GM21717 (cell line): ENCODE results near the gene COX6B2.

ENCODE experiments used
- ATAC-seq: cut with Tn5 transposase; IDR thresholded peaks from one replicate; pipeline ENCODE4 v1.9.1; 2021; ENCODE audit warnings: mild to moderate bottlenecking, moderate library complexity; ENCODE audit not compliant: unreplicated experiment

Gene COX6B2

DNA sequence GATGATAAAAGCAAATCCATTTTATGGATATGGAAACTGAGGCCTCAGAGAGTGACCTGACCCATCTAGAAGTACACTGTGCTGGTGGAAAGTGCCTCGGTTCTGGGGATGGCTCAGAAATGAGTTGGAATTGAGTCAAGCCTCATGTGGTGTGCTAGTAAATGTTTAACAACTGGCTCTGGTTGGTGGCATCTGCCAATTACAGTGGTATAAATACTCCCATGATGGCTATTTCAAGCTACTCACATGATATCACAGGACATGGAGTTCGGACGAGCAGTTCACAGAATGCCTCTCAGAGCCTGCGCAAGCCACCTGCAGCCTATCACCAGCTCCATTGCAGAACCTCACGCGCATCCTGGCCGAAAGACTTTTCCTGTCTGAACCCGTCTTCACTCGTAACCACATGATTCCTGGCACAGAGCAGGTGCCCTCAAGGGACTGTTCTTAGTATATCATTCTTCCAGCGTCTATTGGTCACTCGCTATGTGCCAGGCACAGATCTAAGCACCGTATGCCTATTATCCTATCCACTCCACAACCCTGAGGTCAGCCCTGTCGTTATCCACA, 38.5 kb downstream of the COX6B2 start:
- ATAC-seq = no peak

DNA sequence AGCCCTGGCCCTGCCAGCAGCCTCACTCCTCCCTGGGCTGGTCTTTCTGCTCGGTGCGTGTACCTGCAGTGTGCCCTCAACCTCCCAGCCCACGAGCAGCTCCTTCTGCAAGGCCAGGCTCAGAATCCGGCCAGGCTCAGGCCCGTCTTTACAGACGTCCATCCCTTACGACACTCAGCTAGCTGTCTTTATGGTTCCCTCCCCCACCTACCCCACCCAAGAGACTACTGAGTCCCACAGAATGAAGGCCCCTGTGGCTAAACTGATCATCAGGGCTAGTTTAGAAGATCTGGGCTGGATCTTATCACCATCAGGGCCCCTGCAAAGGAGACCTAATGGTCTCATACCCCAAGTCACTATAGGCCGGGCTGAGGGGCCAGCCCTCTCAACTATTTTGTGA, 40.1 kb downstream of the COX6B2 start:
- ATAC-seq = no peak

DNA sequence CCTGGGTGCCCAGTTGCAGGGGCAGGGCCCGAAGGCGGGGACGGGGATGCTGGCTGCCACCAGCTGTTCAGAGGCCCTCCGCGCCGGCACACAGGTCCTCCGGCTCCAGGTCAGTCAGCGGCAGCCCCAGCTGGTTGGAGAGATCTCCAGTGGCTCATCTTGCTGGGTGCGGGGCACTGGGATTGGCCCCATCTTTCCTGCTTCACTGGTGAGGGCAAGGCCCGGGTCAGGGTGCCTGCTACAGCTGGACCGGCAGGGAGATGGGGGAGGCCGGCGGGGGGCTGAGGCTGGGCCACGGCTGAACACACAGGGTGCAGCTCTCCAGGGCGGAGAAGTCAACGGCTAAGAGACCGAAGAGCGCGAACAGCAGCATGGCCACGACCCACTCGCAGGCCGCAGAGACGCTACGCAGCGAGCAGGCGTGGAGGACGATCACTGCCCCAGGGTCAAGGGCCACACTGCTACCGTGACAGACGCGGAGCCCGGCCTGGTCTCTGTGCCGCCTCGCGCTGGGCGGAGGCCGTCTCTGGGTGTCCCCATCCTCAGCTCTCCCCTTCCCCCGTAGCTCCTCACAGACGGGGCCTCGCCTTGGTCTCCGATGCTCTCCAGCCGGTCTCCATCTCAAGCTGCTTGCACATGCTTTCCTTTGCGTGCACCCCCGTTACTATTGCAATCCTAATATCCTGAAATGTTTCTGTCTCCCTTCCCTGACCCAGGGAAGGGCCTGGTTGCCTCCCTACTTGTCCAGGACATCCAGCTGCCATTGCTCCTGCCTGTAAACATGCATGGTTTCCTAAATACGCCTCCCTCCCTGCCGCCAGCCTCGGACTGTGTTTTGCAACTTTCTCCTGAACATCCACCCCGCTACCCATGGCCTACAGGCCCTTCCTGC, 41.7 kb downstream of the COX6B2 start:
- ATAC-seq = no peak

DNA sequence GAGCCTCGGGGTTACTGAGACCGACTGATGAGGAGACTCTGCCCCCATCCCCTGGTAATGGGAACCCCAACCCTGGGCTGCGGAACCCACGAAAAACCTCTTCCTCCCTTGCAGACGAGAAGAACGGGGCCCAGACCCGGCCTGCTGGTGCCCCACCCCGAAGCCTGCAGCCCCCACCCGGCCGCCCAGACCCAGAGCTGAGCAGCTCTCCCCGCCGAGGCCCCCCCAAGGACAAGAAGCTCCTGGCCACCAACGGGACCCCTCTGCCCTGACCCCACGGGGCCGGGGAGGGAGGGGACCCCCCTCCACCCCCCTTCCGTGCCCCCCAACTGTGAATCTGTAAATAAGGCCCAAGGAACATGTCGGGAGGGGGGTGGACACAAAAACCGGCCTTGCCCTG, 42.7 kb downstream of the COX6B2 start:
- ATAC-seq = no peak

DNA sequence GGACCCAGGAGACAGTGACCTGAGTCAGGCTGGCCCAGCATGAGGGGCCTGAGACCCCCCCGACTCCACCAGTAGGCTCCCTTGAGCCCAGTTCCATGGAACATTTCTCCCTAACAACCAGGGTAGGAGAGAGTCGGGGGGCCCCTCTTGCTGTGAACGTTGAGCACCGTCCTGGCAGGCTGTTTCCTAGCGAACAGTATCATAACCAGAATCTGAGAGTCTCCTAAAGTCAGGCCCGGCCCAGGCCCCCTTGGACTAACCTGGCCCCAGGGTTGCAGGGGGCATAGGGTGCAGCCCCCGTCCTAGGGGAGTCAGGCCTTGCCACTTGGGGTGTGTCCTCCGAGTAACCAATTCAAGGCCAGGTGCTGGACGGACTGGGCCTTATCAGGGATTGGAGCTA, 43.1 kb downstream of the COX6B2 start:
- no peak for ATAC-seq

DNA sequence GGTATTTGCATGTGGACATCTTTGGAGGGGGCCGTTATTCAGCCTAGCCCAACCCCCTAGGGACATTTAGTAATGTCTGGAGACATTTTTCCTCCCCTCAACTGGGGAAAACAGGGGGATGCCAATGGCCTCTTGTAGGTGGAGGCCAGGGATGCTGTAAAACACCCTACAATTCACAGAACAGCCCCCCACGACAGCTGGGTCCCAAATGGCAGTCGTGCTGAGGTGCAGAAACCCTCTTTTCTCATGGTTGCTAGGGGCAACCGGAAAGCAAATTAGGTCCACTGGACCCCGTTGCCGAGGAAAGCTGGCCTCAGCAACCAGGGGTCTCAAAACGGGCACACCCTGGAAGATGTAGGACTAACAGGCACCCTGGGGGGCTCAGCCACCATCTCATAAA, 44.0 kb downstream of the COX6B2 start:
- ATAC-seq = no peak

DNA sequence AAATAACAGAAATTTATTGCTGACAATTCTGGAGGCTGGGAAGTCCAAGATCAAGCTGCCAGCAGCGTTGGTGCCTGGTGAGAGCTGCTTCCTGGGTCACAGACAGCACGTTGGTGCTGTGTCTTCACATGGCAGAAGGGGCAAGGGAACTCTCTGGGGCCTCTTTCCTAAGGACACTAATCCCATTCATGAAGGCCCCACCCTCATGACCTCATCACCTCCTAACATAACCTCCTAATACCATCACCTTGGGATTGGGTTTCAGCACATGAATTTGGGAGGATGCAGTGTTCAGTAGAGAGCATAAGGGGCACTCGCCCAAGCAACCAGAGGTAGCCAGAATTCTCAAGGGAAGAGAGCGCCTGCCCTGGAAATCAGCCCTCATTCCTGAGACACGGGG, 45.1 kb downstream of the COX6B2 start:
- ATAC-seq = no peak

DNA sequence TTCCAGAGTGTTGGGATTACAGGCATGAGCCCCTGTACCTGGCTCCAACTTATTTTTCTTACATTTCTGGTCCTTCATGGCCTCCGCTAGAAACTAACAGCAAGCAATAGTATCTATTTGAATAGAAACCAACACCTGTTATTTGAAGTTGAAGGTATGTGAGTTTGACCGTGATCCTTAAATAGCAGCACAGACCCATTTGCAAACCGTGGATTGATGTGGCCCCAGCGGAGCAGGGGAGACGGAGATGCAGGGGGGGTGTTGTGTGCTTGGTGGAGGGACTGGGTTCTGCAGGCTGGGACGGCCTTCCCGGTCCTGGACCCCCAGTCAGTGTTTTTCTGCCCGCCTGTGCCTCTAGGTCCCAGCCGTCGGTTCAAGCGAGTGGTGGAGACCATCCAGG, 46.2 kb downstream of the COX6B2 start:
- no peak for ATAC-seq

DNA sequence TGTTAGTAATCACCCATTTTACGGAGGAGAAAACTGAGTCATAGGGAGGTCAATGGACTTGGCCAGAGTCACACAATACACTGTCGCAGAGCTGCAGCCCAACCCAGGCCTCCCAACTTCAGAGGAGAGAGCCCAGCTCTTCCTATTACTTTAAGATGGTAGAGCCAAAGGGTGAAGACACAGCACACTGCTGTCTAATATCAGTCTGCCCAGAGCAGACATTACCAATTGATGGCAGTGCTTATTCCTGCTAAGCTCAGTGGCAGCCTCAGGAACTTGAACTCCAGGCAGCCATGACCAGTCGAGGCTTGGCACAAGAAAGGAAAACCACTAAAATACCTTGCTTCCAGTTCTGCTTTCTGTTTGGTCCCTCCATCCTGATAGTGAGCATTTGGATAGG, 47.8 kb downstream of the COX6B2 start:
- no peak for ATAC-seq

DNA sequence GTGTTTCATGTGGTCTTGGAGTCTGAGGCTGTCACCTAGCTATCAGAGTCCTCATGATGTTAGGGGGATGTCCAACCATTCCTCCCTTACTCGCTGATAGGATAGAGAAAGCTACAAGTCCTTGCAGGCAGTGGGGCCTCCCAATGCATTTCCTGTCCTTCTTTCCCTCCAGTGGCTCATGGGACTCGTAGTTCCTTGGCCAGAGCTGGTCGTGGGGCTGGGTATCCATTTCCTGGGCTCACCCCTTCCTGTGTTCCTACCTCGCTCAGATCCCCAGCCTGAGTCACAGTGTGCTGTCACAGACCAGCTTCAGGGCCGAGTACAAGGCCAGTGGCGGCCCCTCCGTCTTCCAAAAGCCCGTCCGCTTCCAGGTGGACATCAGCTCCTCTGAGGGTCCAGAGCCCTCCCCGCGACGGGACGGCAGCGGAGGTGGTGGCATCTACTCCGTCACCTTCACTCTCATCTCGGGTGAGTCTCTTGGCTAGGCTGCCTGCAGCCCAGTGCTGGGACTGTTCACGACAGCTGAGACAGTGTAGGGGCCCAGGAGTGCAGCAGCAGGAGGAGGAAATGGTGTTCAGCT, 48.4 kb downstream of the COX6B2 start:
- ATAC-seq = no peak

DNA sequence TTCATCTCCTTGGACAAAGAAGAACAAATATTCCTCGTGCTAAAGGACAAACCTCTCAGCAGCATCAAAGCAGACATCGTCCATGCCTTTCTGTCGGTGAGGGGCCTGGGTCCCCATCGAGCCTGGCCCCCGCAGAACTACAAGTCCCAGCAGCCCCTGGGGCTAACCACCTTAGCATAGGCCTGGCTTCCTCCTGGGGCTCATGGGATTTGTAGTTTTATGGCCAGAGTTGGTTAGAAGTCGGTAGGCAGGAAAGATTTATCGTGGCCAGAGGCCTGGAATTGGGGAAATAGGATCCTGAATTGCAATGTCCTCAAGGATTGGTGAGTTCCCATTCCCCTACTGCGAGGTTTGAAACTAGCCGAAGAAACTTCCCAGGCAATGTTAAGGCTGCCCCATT, 49.0 kb downstream of the COX6B2 start:
- no peak for ATAC-seq

DNA sequence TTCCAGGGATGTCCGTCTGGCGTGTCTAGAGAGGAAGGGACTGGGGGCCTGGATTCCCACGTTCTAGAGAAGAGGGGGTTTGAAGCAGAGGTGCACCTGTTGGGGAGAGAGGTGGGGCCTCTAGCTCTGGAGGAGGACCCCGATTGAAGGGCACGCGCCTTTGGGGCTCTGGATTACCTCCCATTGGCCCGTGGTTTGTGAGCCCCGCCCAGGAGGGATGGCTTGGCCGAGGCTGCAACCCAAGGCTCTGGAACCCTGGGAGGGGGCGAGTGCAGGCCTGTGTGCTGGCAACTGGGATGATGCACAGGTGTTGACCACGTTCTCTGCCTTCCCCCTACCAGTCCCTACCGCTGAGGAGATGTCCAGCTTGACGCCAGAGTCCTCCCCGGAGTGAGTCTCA, 49.5 kb downstream of the COX6B2 start:
- ATAC-seq = no peak

DNA sequence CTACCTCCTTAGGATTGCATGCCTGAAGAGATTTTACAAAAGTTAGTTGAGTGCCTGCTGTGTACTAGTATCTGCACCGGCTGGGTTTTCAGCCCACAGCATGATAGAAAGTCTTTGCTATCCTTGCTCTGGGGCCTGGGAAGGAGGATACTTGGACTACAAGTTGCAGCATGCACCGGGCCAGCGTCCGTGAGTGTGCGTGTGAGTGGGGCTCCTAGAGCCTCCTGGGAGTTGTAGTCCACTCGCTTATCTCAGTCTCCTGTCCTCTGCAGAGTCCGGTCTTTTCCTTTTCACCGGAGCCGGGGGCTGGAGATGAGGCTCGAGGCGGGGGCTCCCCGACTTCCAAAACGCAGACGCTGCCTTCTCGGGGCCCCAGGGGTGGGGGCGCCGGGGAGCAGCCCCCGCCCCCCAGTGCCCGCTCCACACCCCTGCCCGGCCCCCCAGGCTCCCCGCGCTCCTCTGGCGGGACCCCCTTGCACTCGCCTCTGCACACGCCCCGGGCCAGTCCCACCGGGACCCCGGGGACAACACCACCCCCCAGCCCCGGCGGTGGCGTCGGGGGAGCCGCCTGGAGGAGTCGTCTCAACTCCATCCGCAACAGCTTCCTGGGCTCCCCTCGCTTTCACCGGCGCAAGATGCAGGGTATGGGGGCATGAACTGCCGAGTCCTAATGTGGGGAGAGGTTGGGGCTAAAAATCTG, 50.1 kb downstream of the COX6B2 start:
- no peak for ATAC-seq

DNA sequence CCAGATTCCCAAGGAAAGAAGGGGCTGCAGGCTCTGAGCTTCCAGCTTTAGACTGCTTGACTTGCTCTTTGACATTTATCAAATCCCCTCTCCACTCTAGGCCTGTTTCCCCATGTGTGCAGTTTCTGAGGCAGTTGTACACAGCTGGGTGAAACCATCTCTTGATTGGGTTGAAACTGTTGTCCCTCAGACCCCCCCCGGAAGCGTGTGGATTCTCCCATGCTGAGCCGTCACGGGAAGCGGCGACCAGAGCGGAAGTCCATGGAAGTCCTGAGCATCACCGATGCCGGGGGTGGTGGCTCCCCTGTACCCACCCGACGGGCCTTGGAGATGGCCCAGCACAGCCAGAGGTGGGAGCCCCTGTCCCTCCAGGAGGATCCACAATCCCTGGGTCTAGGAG, 51.0 kb downstream of the COX6B2 start:
- no peak for ATAC-seq

DNA sequence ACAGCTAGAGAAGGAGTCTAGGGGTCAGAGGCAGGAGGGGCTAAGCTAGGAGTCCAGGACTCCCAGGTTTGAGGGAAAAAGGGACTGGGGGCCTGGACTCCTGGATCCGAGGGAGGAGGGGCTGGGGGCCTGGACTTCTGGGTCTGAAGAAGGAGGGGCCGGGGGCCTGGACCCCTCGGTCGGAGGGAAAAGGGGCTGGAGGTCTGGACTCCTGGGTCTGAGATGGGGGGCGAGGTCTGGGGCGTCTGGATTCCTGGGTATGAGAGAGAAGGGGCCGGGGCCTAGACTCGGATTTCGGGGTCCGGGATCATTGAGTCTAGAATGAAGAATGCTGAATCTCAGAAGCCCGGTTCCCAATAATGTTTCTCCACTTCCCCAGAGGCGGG, 52.2 kb downstream of the COX6B2 start:
- ATAC-seq = no peak

DNA sequence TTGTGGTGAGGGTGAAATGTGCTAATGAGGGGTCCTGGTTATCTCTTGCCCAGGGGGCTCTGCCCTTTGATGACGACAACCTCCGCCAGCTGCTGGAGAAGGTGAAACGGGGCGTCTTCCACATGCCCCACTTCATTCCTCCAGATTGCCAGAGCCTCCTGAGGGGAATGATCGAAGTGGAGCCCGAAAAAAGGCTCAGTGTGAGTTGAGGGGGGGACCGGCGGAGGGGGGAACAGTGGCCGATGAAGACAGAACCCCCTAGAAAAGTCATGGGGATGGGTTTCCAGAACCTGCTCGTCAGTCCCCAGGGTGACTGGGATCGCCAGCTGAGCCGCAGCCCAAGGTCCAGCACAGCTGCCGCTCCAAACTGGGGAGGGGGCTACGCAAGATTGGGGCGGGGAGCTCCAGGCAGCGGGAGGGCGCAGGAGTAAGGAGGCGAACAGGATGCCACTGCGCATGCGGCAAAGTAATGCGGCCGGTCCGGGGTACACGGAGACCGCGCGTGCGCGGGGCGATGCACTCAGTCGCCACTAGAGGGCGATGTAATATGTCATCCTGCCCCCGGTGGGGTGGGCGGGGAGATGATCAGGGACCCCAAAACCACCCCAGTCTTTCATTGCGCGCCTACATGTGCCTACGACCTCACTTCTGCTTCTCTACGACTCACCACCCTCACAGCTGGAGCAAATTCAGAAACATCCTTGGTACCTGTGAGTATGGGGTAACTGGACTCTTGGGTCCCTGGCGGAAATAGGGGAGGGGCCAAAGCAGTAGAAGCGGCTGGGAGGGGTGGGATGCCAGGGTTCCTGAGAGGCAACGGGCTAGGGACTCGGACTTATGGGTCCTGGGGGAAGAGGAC, 52.8 kb downstream of the COX6B2 start:
- peak; percentile 52 for ATAC-seq

DNA sequence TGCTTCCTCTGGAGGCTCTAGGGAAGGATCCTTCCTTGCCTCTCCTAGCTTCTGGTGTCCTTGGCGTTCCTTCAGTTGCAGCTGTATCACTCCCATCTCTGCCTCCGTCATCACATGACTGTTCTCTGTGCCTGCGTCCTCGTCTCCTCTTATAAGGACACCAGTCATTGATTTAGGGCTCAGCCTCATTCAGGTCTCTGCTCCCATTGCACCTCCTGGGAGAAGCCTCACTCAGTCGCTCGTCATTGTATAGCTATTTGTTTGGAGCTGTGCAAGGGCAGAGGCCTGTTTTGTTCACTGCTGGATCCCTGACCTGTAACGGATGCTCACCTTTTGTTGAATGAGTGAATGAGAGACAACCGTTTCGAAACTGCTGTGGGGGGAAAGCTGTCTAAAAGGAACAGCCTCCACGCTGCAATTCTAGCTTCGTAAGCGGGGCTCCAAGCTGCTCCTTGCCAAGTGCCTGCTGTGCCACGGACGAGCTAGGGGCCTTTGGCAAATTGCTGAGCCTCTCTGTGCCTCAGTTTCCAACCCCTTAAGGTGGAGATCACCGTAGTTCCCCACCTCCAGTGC, 53.5 kb downstream of the COX6B2 start:
- no peak for ATAC-seq

DNA sequence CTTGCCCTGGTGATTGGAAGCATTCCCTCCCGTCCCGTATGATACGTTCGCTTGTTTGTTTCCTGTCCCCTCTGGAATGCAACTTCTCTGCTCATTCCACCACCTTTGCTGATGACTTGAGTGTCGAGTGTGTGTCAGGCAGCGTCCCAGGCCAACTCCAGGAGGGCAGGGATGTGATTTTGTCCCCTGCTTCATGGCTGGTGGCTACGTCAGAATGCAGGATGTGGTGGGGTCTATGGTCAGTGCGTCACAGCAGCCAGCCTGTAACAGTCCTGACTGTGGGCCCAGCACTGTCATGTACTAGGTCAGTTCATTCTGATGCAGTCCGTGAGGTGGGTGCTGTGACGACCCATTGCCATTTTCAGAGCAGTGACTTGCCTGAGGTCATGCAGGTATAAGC, 54.5 kb downstream of the COX6B2 start:
- ATAC-seq = no peak
